ENCODE results near the gene CSNK1A1L. TPM values are rescaled to one million over a fixed set of nuclear protein-coding genes. Genes with fewer than 3 reads are reported as not detected.

The CSNK1A1L gene
- not detected in 2 replicates for total RNA-seq

GRCh38 chr13:37105251-37105714 lies at the start of gene CSNK1A1L:
Gene CSNK1A1L, minus strand, starts transcription at chr13:37105664. Its CDS starts 408 bp downstream, at chr13:37105256.

DNA sequence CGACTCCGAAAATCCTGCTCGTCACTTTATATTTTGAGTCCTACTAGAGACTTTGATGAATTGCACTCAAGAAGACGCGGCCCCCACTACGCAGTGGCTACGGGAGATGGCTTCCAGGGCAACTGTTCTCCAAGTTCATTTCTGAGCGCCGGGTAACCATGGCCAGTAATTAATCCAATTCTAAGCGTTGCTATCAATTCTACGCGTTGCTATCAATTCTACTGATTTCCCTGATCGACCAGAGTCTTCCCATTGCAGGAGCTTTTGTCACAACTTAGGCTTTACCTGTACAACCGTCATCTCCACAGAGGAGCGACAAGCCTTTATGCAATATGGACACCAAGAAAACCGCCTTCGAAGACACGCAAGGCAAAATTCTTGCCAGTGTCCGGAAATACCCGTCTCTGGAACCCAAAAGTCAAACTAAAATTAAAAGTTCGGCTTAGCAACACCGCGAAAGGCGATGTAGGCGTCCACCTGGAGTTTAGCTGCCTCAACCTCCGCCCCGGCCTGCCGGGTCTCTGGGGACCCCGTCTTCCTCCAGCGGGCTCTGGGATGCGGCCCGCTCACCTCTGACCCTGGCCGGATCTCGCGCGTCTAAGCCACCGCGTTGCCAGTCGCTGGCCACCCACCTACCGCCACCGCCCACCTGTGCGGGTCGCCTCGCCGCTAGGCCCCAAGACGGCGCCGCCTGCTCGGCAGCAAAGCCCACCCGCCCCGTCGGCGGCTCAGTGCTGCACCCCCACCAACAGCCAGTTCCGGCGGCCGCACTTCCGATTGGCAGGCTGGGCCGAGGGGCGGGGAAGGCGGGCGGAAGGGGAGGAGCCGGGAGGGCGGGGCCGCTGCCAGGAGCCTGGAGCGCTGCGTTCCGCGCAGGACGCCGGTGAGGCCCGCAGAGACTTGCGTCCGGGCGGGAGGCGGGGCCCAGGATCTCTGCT lies 46.3 kb downstream of the CSNK1A1L start, which contains the start of gene SUPT20H:
Gene SUPT20H (minus strand): TSS at position 779 of the 938 bp plus-strand sequence. CDS start 8,198 bp downstream, outside the sequence.

Other genes starting within 250 kb of the CSNK1A1L start
- 2.3 and 9.6 TPM in 2 replicates for gene SMAD9, start 185.4 kb downstream of the CSNK1A1L start, total RNA-seq
- gene ALG5, start 106.3 kb downstream of the CSNK1A1L start, total RNA-seq: 28.3 and 35.4 TPM in 2 replicates
- gene EXOSC8, start 104.9 kb downstream of the CSNK1A1L start, total RNA-seq: 25.6 and 27.3 TPM in 2 replicates
- 25.9 and 57.1 TPM in 2 replicates for gene SUPT20H, start 46.0 kb downstream of the CSNK1A1L start, total RNA-seq